Activated naive CD8-positive, alpha-beta T cell (primary cell): ENCODE results near the gene XPNPEP2.

Source experiments
- H3K27ac Mint-ChIP-seq: one replicate; pipeline ENCODE4 v1.8.0; 2021; ENCODE audit warnings: mixed read lengths
- H3K27me3 Mint-ChIP-seq: one replicate; pipeline ENCODE4 v1.8.0; 2021; ENCODE audit warnings: mixed read lengths
- H3K36me3 Mint-ChIP-seq: one replicate; pipeline ENCODE4 v1.8.0; 2021; ENCODE audit warnings: mixed read lengths
- H3K4me1 Mint-ChIP-seq: one replicate; pipeline ENCODE4 v1.8.0; 2021; ENCODE audit warnings: low read depth, mixed read lengths
- H3K4me3 Mint-ChIP-seq: one replicate; pipeline ENCODE4 v1.8.0; 2021; ENCODE audit warnings: mild to moderate bottlenecking, mixed read lengths
- H3K9me3 Mint-ChIP-seq: one replicate; pipeline ENCODE4 v1.8.0; 2021; ENCODE audit warnings: low read depth, mixed read lengths

XPNPEP2 gene

DNA sequence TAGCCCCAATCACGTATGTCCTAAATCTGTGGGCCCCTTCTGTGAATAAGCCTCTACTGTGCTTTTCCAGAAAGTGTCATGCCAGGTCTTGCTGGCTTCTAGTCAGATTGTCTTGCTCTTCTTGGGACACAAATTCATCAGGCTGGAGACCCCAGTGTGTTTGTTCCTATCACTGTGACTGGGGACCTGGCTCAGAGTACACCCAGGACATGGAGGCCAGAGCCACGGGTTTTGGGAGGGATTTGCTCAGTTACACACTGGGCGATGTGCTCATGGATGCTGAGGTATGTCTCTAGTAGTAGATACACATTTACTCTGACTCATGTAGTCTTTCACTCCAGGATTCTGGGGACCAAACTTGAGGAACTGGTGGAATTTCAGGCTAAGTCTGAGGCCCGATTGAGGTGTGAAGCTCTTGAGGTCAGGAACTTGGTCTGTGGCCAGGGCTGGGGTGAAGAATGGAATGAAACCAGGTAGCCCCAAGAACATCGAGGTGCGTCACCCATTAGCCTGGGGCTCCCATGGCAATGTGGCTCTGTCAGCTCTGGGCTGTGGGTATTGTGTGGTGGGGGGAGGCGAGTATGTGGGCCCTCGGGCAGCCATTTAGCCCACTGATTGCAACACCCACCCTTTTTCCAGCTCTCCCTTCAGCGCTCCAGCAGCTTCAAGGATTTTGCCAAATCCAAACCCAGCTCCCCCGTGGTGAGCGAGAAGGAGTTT is 48.7 kb downstream of the XPNPEP2 start:
- Mint-ChIP-seq H3K4me3 (peak overlapping the region; percentile 63), H3K36me3 (peaks cover 8% of the 10 kb centered on the region), H3K9me3 (no peaks in the 10 kb centered on the region), H3K27ac (peak overlapping the region; percentile 93), H3K4me1 (peaks cover 53% of the 10 kb centered on the region), H3K27me3 (no peaks in the 10 kb centered on the region)

DNA sequence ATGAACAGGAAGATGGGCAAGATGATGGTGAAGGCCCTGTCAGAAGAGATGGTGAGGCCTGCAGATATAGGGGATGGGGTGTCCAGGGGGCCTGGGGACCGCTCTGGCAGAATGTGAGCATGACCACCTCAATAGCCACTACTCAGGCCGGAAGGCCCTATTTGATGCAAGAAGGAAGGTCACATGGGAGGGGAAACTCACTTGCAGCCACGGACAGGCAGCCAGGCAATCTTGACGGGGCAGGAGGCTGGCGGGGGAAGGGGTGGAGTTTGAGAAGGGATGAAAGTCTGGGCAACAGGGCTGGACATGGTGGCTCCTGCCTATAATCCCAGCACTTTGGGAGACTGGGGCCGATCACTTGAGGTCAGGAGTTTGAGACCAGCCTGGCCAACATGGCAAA is 49.7 kb downstream of the XPNPEP2 start:
- Mint-ChIP-seq H3K36me3 (peaks cover 4% of the 10 kb centered on the region), H3K4me1 (peaks cover 43% of the 10 kb centered on the region), H3K27ac (peak overlapping the region; percentile 83)

DNA sequence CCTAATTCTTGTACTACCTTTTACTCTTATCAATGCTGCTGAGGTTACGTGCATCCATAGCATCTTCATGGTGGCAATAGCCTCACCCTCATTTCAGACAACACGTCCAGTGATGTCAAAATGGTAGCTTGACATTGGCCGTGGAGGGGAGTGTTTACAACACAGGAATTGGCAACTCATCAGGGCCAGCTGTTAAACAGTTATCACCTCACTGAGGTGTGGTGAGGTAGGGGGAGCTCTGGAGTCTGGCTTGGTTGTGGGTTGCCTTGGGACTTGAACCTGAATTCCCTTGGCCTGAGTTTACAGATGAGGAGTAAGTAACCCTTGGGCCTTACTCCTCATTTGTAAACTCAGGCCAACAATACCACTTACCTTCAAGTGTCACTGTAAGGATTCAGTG is 51.4 kb downstream of the XPNPEP2 start:
- H3K27me3 Mint-ChIP-seq: no peaks in the 10 kb centered on the region
- peaks cover 2% of the 10 kb centered on the region for H3K36me3 Mint-ChIP-seq
- H3K4me3 Mint-ChIP-seq: no peak overlapping the region
- H3K4me1 Mint-ChIP-seq: peaks cover 31% of the 10 kb centered on the region
- no peaks in the 10 kb centered on the region for H3K9me3 Mint-ChIP-seq
- H3K27ac Mint-ChIP-seq: peak overlapping the region; percentile 72

More for the DNA sequence above, 49.7 kb downstream of the XPNPEP2 start:
- Mint-ChIP-seq H3K9me3 (no peaks in the 10 kb centered on the region), H3K27me3 (no peaks in the 10 kb centered on the region), H3K4me3 (no peak overlapping the region)

DNA sequence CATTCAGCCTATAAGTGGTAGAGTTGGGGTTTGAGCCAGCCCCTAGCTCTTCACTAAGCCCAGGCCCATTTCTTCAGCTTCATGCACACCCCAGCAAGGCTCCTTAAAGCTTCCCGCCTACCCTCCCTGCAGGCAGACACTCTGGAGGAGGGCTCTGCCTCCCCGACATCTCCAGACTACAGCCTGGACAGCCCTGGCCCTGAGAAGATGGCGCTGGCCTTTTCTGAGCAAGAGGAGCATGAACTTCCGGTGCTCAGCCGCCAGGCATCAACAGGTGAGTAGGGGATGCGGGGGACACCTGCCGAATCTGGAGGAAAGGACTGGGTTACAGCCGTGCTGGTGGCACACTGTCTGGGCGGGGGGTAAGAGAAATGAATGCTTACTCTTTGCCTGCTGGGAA is 52.0 kb downstream of the XPNPEP2 start:
- Mint-ChIP-seq H3K27ac (no peak overlapping the region), H3K36me3 (peaks cover 2% of the 10 kb centered on the region), H3K4me1 (peaks cover 24% of the 10 kb centered on the region), H3K4me3 (no peak overlapping the region), H3K9me3 (no peaks in the 10 kb centered on the region), H3K27me3 (no peaks in the 10 kb centered on the region)

DNA sequence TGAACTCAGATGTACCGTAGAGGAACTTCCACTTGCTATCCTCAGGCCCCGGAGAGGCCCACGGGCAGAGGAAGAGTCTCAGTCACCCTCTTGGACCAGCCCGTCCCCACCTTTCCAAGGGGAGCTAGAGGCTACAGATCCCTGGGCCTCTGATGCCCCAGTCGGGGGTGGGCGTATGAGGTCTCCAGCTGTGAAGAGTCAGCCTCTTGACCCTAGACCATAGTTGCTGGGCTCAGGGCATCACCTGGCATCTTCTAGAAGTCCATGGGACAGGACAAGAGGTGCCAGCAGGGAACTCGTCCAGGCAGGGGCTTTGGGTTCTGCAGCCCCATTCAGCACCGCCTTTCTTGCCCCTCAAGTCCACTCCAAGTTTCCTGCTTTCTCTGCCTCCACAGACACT is 52.6 kb downstream of the XPNPEP2 start:
- no peaks in the 10 kb centered on the region for H3K9me3 Mint-ChIP-seq
- peaks cover 21% of the 10 kb centered on the region for H3K4me1 Mint-ChIP-seq
- no peak overlapping the region for H3K27ac Mint-ChIP-seq
- no peaks in the 10 kb centered on the region for H3K27me3 Mint-ChIP-seq
- peaks cover 2% of the 10 kb centered on the region for H3K36me3 Mint-ChIP-seq
- no peak overlapping the region for H3K4me3 Mint-ChIP-seq

DNA sequence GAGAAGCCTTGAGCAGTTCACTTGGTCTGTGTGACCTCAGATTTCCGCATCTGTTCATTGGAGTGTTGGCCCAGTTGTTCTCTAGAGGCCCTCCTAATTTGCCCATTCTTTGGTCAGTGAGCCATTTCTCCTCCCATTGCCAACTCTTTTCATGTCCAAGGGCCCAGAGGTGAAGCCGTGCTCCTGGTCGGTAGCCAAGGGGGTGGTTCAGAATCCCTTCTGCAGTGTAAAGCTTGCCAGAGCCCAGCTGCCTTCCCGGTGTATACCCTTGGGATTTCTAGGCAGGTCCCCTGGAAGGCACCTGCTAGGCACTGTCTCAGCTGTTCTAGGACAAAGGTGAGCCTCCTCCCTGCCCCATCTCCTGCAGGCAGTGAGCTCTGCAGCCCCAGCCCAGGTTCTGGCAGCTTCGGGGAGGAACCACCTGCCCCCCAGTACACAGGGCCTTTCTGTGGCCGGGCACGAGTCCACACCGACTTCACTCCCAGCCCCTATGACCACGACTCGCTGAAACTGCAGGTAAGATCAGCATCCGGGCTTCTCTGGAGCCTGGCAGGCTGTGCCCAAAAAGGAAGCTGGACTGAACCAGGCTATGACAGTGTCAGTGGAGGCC is 53.3 kb downstream of the XPNPEP2 start:
- Mint-ChIP-seq H3K4me3 (no peak overlapping the region), H3K27me3 (no peaks in the 10 kb centered on the region), H3K36me3 (peaks cover 2% of the 10 kb centered on the region), H3K9me3 (no peaks in the 10 kb centered on the region), H3K27ac (no peak overlapping the region), H3K4me1 (peaks cover 17% of the 10 kb centered on the region)

DNA sequence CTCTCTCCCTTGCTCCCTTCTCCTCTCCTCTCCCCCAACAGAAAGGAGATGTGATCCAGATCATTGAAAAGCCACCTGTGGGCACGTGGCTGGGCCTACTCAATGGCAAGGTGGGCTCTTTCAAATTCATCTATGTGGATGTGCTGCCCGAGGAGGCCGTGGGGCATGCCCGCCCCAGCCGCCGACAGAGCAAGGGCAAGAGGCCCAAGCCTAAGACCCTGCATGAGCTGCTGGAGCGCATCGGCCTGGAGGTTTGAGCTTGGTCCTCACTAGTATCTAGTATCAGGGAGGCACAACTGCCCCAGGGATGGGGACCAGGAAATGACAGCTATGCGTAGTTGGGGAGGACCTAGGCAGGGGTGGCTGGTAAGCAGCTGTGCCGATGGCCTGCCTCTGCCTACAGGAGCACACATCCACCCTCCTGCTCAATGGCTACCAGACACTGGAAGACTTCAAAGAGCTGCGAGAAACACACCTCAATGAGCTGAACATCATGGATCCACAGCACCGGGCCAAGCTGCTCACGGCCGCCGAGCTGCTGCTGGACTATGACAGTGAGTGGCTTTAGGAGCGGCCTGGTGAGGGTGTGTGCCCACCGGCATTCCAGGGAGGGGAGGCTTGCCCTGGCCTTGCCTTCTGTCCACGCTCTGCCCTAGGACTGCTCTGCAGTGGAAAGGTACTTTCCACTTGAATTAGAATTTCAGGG is 54.0 kb downstream of the XPNPEP2 start:
- no peak overlapping the region for H3K4me3 Mint-ChIP-seq
- no peaks in the 10 kb centered on the region for H3K9me3 Mint-ChIP-seq
- H3K4me1 Mint-ChIP-seq: peaks cover 13% of the 10 kb centered on the region
- no peaks in the 10 kb centered on the region for H3K27me3 Mint-ChIP-seq
- no peak overlapping the region for H3K27ac Mint-ChIP-seq
- H3K36me3 Mint-ChIP-seq: peaks cover 2% of the 10 kb centered on the region

DNA sequence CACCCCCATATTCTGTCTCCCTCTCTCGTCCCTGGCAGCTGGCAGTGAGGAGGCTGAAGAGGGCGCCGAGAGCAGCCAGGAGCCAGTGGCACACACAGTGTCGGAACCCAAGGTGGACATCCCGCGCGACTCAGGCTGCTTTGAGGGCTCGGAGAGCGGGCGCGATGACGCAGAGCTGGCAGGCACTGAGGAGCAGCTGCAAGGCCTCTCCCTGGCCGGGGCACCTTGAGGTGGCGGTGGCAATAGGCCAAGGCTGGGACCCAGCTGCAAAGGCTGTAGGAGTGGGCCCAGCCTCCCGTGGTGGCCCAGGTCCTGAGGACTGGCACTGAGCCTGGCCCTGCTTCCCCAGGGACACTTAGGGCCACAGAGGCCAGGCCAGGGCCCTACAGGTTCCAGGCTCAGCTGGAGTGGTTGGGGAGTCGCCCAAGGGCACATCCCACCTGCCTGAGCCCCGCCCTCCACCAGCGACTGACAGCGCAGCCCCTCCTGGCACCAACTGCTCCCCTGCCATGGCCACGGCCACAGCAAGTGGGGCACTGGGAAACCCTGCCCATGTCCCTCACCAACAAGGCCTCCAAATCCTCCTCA is 54.9 kb downstream of the XPNPEP2 start:
- Mint-ChIP-seq H3K4me3 (no peak overlapping the region), H3K9me3 (no peaks in the 10 kb centered on the region), H3K27me3 (no peaks in the 10 kb centered on the region), H3K27ac (peak overlapping the region; percentile 41), H3K4me1 (peaks cover 15% of the 10 kb centered on the region), H3K36me3 (peaks cover 2% of the 10 kb centered on the region)

DNA sequence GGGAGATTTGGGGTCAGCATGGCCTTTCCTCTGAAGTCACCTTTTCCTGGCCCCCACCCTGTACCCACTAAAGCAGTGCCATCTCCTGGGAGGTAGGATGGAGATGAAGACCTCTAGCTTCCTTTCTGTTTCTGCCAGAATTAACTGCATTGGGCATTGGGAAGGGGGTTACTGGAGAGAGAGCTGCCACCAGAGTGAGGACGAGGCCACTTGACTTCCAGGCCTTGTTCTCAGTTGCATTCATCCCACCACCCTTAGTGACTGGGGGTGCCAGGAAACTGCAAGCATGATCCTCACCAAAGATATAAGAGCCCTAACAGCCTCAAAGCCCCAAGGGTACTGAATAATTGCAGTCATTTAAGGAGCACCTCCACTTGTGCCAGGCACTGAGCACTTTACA is 56.8 kb downstream of the XPNPEP2 start:
- Mint-ChIP-seq H3K4me1 (peaks cover 26% of the 10 kb centered on the region), H3K4me3 (no peak overlapping the region), H3K27ac (peak overlapping the region; percentile 50), H3K9me3 (no peaks in the 10 kb centered on the region), H3K36me3 (no peaks in the 10 kb centered on the region), H3K27me3 (no peaks in the 10 kb centered on the region)

DNA sequence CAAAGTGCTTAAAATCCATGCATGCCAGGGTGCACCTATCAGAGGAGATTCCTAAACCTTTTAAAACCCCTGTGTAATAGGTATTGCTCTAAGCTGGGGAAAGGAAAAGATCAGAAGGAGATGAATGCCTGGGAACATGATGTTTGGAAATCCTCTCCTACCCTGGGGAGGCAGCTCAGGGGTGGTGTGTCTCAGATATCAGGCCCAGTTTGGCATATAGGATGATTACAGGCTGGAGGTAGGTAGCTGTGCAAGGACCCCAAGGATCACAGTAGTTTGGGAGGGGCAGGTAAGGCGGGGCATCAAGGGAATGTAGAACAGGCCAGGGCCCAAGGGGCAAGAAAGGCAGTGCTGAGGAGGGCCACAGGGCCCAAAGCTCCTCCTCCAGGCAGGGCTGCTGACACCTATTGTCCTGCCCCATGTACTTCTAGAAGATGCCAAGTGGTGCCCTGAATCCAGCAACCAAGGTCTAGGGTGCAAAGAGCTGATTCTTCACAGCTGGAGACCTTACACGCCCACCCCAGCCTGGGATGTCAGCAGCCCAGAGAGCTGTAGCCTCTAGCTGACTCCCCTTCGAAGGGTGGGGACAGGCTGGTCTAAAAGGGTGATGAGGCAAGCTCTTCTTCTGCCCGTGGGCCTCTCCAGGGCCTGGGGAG is 58.6 kb downstream of the XPNPEP2 start:
- Mint-ChIP-seq H3K4me3 (no peak overlapping the region), H3K27ac (peak overlapping the region; percentile 64), H3K27me3 (no peaks in the 10 kb centered on the region), H3K9me3 (no peaks in the 10 kb centered on the region), H3K36me3 (no peaks in the 10 kb centered on the region), H3K4me1 (peaks cover 26% of the 10 kb centered on the region)

DNA sequence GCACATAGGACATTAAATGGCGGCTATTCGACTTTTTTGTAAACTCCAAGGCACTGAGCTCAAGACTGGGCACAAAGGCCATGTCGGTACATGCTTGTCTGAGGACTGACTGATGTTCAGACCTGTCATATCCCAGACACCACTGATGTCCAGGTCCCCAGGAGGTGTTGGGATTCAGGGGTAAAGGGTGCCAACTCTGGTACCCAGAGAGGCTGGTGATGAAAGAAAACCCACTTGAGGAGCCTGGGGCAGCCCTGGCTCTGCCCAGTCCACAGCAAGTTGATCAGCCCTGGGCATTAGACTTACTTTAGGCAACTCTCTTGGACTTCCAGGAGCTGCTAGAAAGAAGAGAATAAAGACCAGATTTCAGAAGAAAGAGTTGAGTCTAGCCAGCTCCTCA is 59.7 kb downstream of the XPNPEP2 start:
- no peaks in the 10 kb centered on the region for H3K9me3 Mint-ChIP-seq
- H3K4me3 Mint-ChIP-seq: no peak overlapping the region
- H3K27me3 Mint-ChIP-seq: no peaks in the 10 kb centered on the region
- no peaks in the 10 kb centered on the region for H3K36me3 Mint-ChIP-seq
- peaks cover 26% of the 10 kb centered on the region for H3K4me1 Mint-ChIP-seq
- no peak overlapping the region for H3K27ac Mint-ChIP-seq

DNA sequence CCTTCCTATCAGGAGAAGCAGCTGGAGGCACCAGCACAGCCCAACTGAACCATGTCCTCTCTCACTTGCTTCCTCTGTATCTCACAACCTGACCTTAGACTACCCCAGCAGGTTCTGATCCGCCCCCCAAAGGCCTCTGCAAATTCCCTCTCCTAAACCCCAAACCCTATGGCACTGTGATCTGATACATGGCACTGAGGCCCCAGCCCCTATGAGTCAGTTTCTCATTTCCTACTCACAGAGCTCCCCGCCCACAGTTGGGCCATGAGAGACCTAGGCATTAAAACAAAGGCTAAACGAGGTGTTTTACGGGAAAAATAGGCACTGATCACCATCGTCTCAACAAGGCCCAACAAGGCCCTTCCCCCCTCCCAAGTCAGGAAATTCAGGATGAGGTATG is 60.1 kb downstream of the XPNPEP2 start:
- Mint-ChIP-seq H3K27me3 (no peaks in the 10 kb centered on the region), H3K9me3 (no peaks in the 10 kb centered on the region), H3K36me3 (peaks cover 1% of the 10 kb centered on the region), H3K4me1 (peaks cover 26% of the 10 kb centered on the region), H3K27ac (peak overlapping the region; percentile 75), H3K4me3 (no peak overlapping the region)

DNA sequence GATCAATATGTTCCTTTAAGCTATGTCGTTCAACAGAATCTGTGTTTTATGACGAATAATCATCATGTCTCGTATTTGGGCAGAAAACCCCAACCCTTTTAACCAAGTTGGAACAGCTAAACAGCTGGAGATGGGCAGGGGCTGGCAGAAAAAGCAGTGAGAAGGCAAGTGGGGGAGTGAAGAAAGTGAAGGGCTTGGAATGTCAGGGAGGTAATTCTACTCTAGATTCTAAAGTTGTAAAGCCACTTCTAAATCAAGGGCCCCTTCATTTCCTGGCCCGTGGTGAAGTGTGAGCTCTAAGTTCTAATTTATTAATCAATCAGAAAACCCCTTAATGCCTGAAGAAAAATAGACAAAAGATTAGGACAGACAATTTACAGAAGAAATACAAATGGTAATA is 61.4 kb downstream of the XPNPEP2 start:
- Mint-ChIP-seq H3K4me3 (no peak overlapping the region), H3K4me1 (peaks cover 26% of the 10 kb centered on the region), H3K9me3 (no peaks in the 10 kb centered on the region), H3K27ac (no peak overlapping the region), H3K27me3 (no peaks in the 10 kb centered on the region), H3K36me3 (peaks cover 3% of the 10 kb centered on the region)

DNA sequence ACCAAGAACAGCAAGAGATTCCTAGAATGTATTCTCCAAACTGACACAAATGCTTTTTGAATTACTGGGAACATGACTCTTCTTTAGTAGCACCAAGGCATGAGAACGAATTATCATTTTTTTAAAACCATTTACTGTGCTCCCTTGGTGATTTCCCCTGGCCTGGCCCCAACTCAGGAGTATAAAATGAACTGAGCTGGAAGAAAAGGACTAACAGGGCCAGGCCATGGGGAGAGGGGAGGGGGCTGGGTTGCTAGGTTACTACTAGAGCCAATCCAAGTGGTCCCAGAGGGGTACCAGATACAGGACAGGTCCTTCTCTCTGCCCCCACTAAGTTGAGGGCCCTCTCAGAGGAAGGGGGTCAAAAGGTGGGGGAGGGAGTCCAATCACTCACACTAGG is 64.1 kb downstream of the XPNPEP2 start:
- peaks cover 3% of the 10 kb centered on the region for H3K36me3 Mint-ChIP-seq
- no peak overlapping the region for H3K4me3 Mint-ChIP-seq
- no peak overlapping the region for H3K27ac Mint-ChIP-seq
- no peaks in the 10 kb centered on the region for H3K27me3 Mint-ChIP-seq
- H3K4me1 Mint-ChIP-seq: peaks cover 23% of the 10 kb centered on the region
- no peaks in the 10 kb centered on the region for H3K9me3 Mint-ChIP-seq

DNA sequence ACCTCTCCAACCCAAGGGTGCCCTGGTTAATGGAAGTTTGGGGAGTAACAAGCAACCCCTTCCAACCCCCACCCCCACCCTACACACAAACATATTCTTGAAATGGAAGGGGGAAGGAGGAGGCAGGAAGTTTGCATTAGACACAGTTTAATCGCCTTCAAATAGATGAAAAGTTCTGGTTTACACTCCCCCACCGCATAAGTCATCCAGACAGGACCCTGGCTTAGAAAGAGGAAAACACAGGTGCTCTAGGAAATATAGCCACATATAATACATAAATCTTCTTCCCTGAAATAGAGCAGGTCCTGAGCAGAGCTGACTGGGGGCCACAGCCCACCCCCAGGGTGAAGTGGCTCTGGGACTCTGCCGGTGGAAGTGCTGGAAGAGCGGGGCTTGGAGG is 66.0 kb downstream of the XPNPEP2 start:
- no peak overlapping the region for H3K4me3 Mint-ChIP-seq

More for the DNA sequence above, 66.0 kb downstream of the XPNPEP2 start:
- peaks cover 8% of the 10 kb centered on the region for H3K36me3 Mint-ChIP-seq
- no peaks in the 10 kb centered on the region for H3K27me3 Mint-ChIP-seq
- no peaks in the 10 kb centered on the region for H3K9me3 Mint-ChIP-seq
- H3K27ac Mint-ChIP-seq: no peak overlapping the region
- peaks cover 21% of the 10 kb centered on the region for H3K4me1 Mint-ChIP-seq
